Epithelial cell of proximal tubule (primary cell): ENCODE results near the gene TNFAIP8L1. TPM values are rescaled to one million over a fixed set of nuclear protein-coding genes. Genes with fewer than 3 reads are reported as not detected.

Source experiments
- DNase-seq: peaks from one replicate; pipeline ENCODE4 v3.0.0-alpha.2; 2011; ENCODE audit warnings: low read depth
- H3K4me3 ChIP-seq: 2 replicates; pipeline ENCODE4 v1.5.1; 2011; ENCODE audit warnings: low read depth, mild to moderate bottlenecking, low read length
- CTCF ChIP-seq: conservative IDR thresholded peaks from 2 replicates; pipeline ENCODE4 v1.5.1; 2012; ENCODE audit warnings: low read depth, mild to moderate bottlenecking, low read length
- total RNA-seq: library from RNA; depleted of rRNA; stranded (reverse); fragments of >200 nt; gene quantifications from 2 replicates; pipeline ENCODE4 v1.2.3, GENCODE V29; 2015

TNFAIP8L1 gene
- total RNA-seq, 1 donor from 2014 or later = 6.7 TPM

- peak; percentile 51 for TF ChIP-seq CTCF
- H3K4me3 ChIP-seq = no peak overlapping the region
- DNase-seq = no peak
These were observed 14.5 kb upstream of the TNFAIP8L1 start for GRCh38 chr19:4624733-4625362.

- H3K4me3 ChIP-seq = no peak overlapping the region
- TF ChIP-seq CTCF = peak; percentile 94
- DNase-seq = peak; percentile 64
These were observed 6.0 kb upstream of the TNFAIP8L1 start for GRCh38 chr19:4633140-4633967.

GRCh38 chr19:4635754-4636116, 3.6 kb upstream of the TNFAIP8L1 start:
- TF ChIP-seq CTCF = no peak
- no peak for DNase-seq

GRCh38 chr19:4636151-4636717, 3.1 kb upstream of the TNFAIP8L1 start:
- peak; percentile 81 for TF ChIP-seq CTCF
- no peak for DNase-seq
- peak overlapping the region; percentile 53 for H3K4me3 ChIP-seq

More at GRCh38 chr19:4635754-4636116, 3.6 kb upstream of the TNFAIP8L1 start:
- H3K4me3 ChIP-seq = peak overlapping the region; percentile 53

- TF ChIP-seq CTCF = no peak
- peak overlapping the region; percentile 53 for H3K4me3 ChIP-seq
- no peak for DNase-seq
These were observed 2.6 kb upstream of the TNFAIP8L1 start for GRCh38 chr19:4636761-4637160.

- no peak for DNase-seq
- H3K4me3 ChIP-seq = no peak overlapping the region
- TF ChIP-seq CTCF = no peak
These were observed 999 bp upstream of the TNFAIP8L1 start for GRCh38 chr19:4638317-4638716.
